Measurements from ENCODE around the gene VWA7. TPM values are rescaled to one million over a fixed set of nuclear protein-coding genes. Genes with fewer than 3 reads are reported as not detected.

Gene VWA7
- total RNA-seq, 2 donors from 2014 or later: 4.2 to 6.3 TPM

GRCh38 chr6:31741815-31742214 is 35.3 kb downstream of the VWA7 start:
- Histone ChIP-seq H3K27ac (no peak overlapping the region), H3K27me3 (no peaks in the 10 kb centered on the region), H3K4me3 (no peak overlapping the region), H3K4me1 (peaks cover 33% of the 10 kb centered on the region), H3K36me3 (replicated peaks in 1 of 2; ENCODE audit: insufficient read depth in 1 of 2, low read depth in 2 of 2) (no peaks in the 10 kb centered on the region), H3K9me3 (no peaks in the 10 kb centered on the region)
- intact Hi-C loops (cut with DNase I): no loop called here
- 50 to 76% methylated on average over 2 of the region's 2 CpGs for WGBS, 2 donors
- DNase-seq (no peak), ATAC-seq (no peak)
- TF ChIP-seq CTCF (IDR thresholded peaks at IDR 0.05) (no peak), POLR2A (IDR thresholded peaks at IDR 0.05) (no peak)

- DNase-seq (no peak), ATAC-seq (no peak)
- H3K27ac ChIP-seq: peak overlapping the region in 3 of 4 donors; percentile 86 to 91 (median 90)
- no peaks in the 10 kb centered on the region for H3K27me3 ChIP-seq
- intact Hi-C loops (cut with DNase I): no loop called here
- TF ChIP-seq POLR2A (IDR thresholded peaks at IDR 0.05): no peak
- TF ChIP-seq CTCF (IDR thresholded peaks at IDR 0.05): no peak
- H3K4me1 ChIP-seq: peaks cover 38% of the 10 kb centered on the region
- H3K36me3 ChIP-seq (replicated peaks in 1 of 2; ENCODE audit: insufficient read depth in 1 of 2, low read depth in 2 of 2): no peaks in the 10 kb centered on the region
- H3K9me3 ChIP-seq: no peaks in the 10 kb centered on the region
- peak overlapping the region; percentile 26 to 62 for H3K4me3 ChIP-seq
- WGBS, 2 donors: 20 to 22% methylated on average over 29 of the region's 29 CpGs
These were observed 36.5 kb downstream of the VWA7 start for GRCh38 chr6:31740397-31741223.

- H3K27me3 ChIP-seq: no peaks in the 10 kb centered on the region
- H3K9me3 ChIP-seq: no peaks in the 10 kb centered on the region
- H3K36me3 ChIP-seq (replicated peaks in 1 of 2; ENCODE audit: insufficient read depth in 1 of 2, low read depth in 2 of 2): no peaks in the 10 kb centered on the region
- TF ChIP-seq CTCF (IDR thresholded peaks at IDR 0.05) (no peak), POLR2A (IDR thresholded peaks at IDR 0.05) (peak in 2 of 3 donors; percentile 58 to 67)
- WGBS, 2 donors: 0% methylated on average over 13 to 58 of the region's 58 CpGs
- ATAC-seq (peak; percentile 94), DNase-seq (peak; percentile 98 to 99 (median 99))
- intact Hi-C loops (cut with DNase I): no loop called here
- H3K4me3 ChIP-seq: peak within 1 kb of the TSS; percentile 26 to 62
- peaks cover 45% of the 10 kb centered on the region for H3K4me1 ChIP-seq
- H3K27ac ChIP-seq: peak within 1 kb of the TSS; percentile 35 to 91 (median 88)
These were observed 37.3 kb downstream of the VWA7 start, which contains the start of gene MSH5 for GRCh38 chr6:31739639-31740396. TSS of gene MSH5 (plus strand) at chr6:31740005. CDS start at chr6:31740467, 462 bp downstream.

- intact Hi-C loops (cut with DNase I): no loop called here
- ATAC-seq (peak; percentile 12), DNase-seq (peak; percentile 62 to 84 (median 82))
- peaks cover 58% of the 10 kb centered on the region for H3K4me1 ChIP-seq
- peak overlapping the region; percentile 68 to 91 (median 88) for H3K27ac ChIP-seq
- no peak overlapping the region for H3K4me3 ChIP-seq
- WGBS, 2 donors: 0 to 3% methylated on average over 6 of the region's 6 CpGs
- no peaks in the 10 kb centered on the region for H3K9me3 ChIP-seq
- no peaks in the 10 kb centered on the region for H3K27me3 ChIP-seq
- TF ChIP-seq POLR2A (IDR thresholded peaks at IDR 0.05): peak in 1 of 3 donors; percentile 43
- TF ChIP-seq CTCF (IDR thresholded peaks at IDR 0.05): peak in 4 of 7 experiments; percentile 25 to 47 (median 44)
- peaks cover 0 to 2% of the 10 kb centered on the region in 2 donors for H3K36me3 ChIP-seq (replicated peaks in 1 of 2; ENCODE audit: insufficient read depth in 1 of 2, low read depth in 2 of 2)
These were observed 38.8 kb downstream of the VWA7 start for GRCh38 chr6:31737991-31738979.

Data from body of pancreas (tissue), 4 donors.